Liver (tissue), 9 donors: ENCODE measurements around the gene NTN1. TPM values are rescaled to one million over a fixed set of nuclear protein-coding genes. Genes with fewer than 3 reads are reported as not detected.

Experiments
- DNase-seq: peaks from one replicate; pipeline ENCODE4 v3.0.0-alpha.2; 2017; ENCODE audit warnings: low spot score
- H3K27ac ChIP-seq, 2 donors: one replicate each; pipeline ENCODE4 v1.7.0; 2013; ENCODE audit warnings: inconsistent platforms in 2 of 2, low read length in 2 of 2, control low read depth in 1 of 2, low read depth in 1 of 2, mild to moderate bottlenecking in 1 of 2
- H3K27me3 ChIP-seq, 4 donors: one replicate each; pipeline versions ENCODE4 v1.6.1 to v1.7.0; 2013; ENCODE audit warnings: low read length in 3 of 4, inconsistent platforms in 1 of 4, mild to moderate bottlenecking in 1 of 4, moderate library complexity in 1 of 4; ENCODE audit not compliant: control insufficient read depth in 4 of 4, insufficient read depth in 4 of 4
- H3K36me3 ChIP-seq, 4 donors: one replicate each; pipeline versions ENCODE4 v1.6.1 to v1.7.0; 2013; ENCODE audit warnings: low read length in 3 of 4, mild to moderate bottlenecking in 3 of 4, low read depth in 1 of 4, moderate library complexity in 1 of 4; ENCODE audit not compliant: control insufficient read depth in 4 of 4, insufficient read depth in 3 of 4
- H3K4me1 ChIP-seq, 4 donors: one replicate each; pipeline versions ENCODE4 v1.6.1 to v1.7.0; 2013; ENCODE audit warnings: low read length in 3 of 4, mild to moderate bottlenecking in 3 of 4, moderate library complexity in 1 of 4; ENCODE audit not compliant: control insufficient read depth in 4 of 4, insufficient read depth in 4 of 4
- H3K4me3 ChIP-seq, 3 donors: one replicate each; pipeline versions ENCODE4 v1.6.1 to v1.7.0; 2013; ENCODE audit warnings: low read length in 3 of 3, control low read depth in 1 of 3, low read depth in 1 of 3, mild to moderate bottlenecking in 1 of 3
- H3K9ac ChIP-seq, 2 donors: one replicate each; pipeline ENCODE4 v1.7.0; 2013; ENCODE audit warnings: low read length in 2 of 2, mild to moderate bottlenecking in 2 of 2, moderate library complexity in 2 of 2, control low read depth in 1 of 2, low read depth in 1 of 2
- H3K9me3 ChIP-seq, 4 donors: one replicate each; pipeline versions ENCODE4 v1.6.1 to v1.7.0; 2013; ENCODE audit warnings: low read length in 3 of 4; ENCODE audit not compliant: control insufficient read depth in 4 of 4
- EGR1 ChIP-seq, 2 donors: IDR thresholded peaks; 2 replicates each; pipeline ENCODE4 v1.6.1; 2016 to 2018; ENCODE audit warnings: antibody characterized with exemption in 2 of 2, low read depth in 2 of 2
- FOXA1 ChIP-seq: IDR thresholded peaks from 2 replicates; pipeline ENCODE4 v1.6.1; 2016; ENCODE audit warnings: antibody characterized with exemption
- FOXA2 ChIP-seq: IDR thresholded peaks from 2 replicates; pipeline ENCODE4 v1.6.1; 2016; ENCODE audit warnings: antibody characterized with exemption
- GABPA ChIP-seq, 2 donors: IDR thresholded peaks in 1 of 2; conservative IDR thresholded peaks in 1 of 2; 2 replicates each; pipeline ENCODE4 v1.6.1; 2016; ENCODE audit warnings: antibody characterized with exemption in 2 of 2, mild to moderate bottlenecking in 1 of 2, moderate library complexity in 1 of 2
- HNF4A ChIP-seq, 2 donors: conservative IDR thresholded peaks; 2 replicates each; pipeline ENCODE4 v1.6.1; 2016; ENCODE audit warnings: antibody characterized with exemption in 2 of 2, mild to moderate bottlenecking in 2 of 2
- HNF4G ChIP-seq: IDR thresholded peaks from 2 replicates; pipeline ENCODE4 v1.6.1; 2016; ENCODE audit warnings: antibody characterized with exemption
- JUND ChIP-seq, 2 donors: IDR thresholded peaks; 2 replicates each; pipeline ENCODE4 v1.6.1; 2016; ENCODE audit warnings: antibody characterized with exemption in 2 of 2
- MAX ChIP-seq: IDR thresholded peaks from 2 replicates; pipeline ENCODE4 v1.6.1; 2016; ENCODE audit warnings: antibody characterized with exemption
- NR2F2 ChIP-seq: IDR thresholded peaks from 2 replicates; pipeline ENCODE4 v1.6.1; 2016; ENCODE audit warnings: antibody characterized with exemption
- REST ChIP-seq: IDR thresholded peaks from 2 replicates; pipeline ENCODE4 v1.6.1; 2016; ENCODE audit warnings: antibody characterized with exemption, mild to moderate bottlenecking
- RXRA ChIP-seq, 2 donors: IDR thresholded peaks; 2 replicates each; pipeline ENCODE4 v1.6.1; 2017 to 2018; ENCODE audit warnings: antibody characterized with exemption in 2 of 2, mild to moderate bottlenecking in 1 of 2
- YY1 ChIP-seq: IDR thresholded peaks from 2 replicates; pipeline ENCODE4 v1.6.1; 2016; ENCODE audit warnings: antibody characterized with exemption, mild to moderate bottlenecking
- WGBS: extraction: QIAGEN DNeasy Blood & Tissue Kit; methylation state at CpG from one replicate; pipeline ENCODE4 v1.1.7; 2013; 5-methylcytosine and 5-hydroxymethylcytosine counted together
- polyA plus RNA-seq, 2 donors: library from polyadenylated mRNA; stranded (reverse) in 1 of 2; unstranded in 1 of 2; fragments of 200-250 nt in 1 of 2; fragments of >200 nt in 1 of 2; fragmentation: Nextera tagmentation in 1 of 2; extraction: Ambion mirVana in 1 of 2; gene quantifications; one replicate each; pipeline versions ENCODE4 v1.2.1 to v1.2.3, GENCODE V29; 2013 to 2015
- total RNA-seq, 2 donors: library from RNA; depleted of rRNA; stranded (reverse); fragments of >200 nt; gene quantifications; one replicate each; pipeline ENCODE4 v1.2.3, GENCODE V29; 2014
- TF ChIP-seq, protein P1 (sequence below): fragments of 150-350 bp; IDR thresholded peaks from 2 replicates; pipeline ENCODE4 v1.5.1; 2017; ENCODE audit warnings: improper control_type of control experiment, low read depth, low read length; ENCODE audit not compliant: missing input control
- TF ChIP-seq, protein P2 (sequence below): IDR thresholded peaks from 2 replicates; pipeline ENCODE4 v1.6.1; 2016; ENCODE audit warnings: antibody characterized with exemption
- donor health status: healthy.
- donor health status: healthy.
- donor health status: healthy.
- donor health status: healthy.
- donor health status: healthy.

The NTN1 gene
- total and polyA plus RNA-seq, 4 donors, result 0.14 to 8.7 (median 4.3) TPM

- Histone ChIP-seq H3K36me3 (peaks cover 0 to 4% (median 0%) of the 10 kb centered on the region in 4 donors), H3K27me3 (no peaks in the 10 kb centered on the region), H3K4me3 (no peak overlapping the region), H3K9ac (no peak overlapping the region), H3K27ac (no peak overlapping the region), H3K9me3 (no peaks in the 10 kb centered on the region), H3K4me1 (no peaks in the 10 kb centered on the region)
- TF ChIP-seq FOXA1 (no peak), REST (no peak), NR2F2 (no peak), GABPA (IDR thresholded peaks at IDR 0.05 in 1 of 2, conservative IDR thresholded peaks at IDR 0.05 in 1 of 2) (no peak), EGR1 (IDR thresholded peaks at IDR 0.05; ENCODE audit: low read depth in 2 of 2) (no peak)
- TF ChIP-seq, protein P1, sequence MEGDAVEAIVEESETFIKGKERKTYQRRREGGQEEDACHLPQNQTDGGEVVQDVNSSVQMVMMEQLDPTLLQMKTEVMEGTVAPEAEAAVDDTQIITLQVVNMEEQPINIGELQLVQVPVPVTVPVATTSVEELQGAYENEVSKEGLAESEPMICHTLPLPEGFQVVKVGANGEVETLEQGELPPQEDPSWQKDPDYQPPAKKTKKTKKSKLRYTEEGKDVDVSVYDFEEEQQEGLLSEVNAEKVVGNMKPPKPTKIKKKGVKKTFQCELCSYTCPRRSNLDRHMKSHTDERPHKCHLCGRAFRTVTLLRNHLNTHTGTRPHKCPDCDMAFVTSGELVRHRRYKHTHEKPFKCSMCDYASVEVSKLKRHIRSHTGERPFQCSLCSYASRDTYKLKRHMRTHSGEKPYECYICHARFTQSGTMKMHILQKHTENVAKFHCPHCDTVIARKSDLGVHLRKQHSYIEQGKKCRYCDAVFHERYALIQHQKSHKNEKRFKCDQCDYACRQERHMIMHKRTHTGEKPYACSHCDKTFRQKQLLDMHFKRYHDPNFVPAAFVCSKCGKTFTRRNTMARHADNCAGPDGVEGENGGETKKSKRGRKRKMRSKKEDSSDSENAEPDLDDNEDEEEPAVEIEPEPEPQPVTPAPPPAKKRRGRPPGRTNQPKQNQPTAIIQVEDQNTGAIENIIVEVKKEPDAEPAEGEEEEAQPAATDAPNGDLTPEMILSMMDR, result no peak
- TF ChIP-seq, protein P2, sequence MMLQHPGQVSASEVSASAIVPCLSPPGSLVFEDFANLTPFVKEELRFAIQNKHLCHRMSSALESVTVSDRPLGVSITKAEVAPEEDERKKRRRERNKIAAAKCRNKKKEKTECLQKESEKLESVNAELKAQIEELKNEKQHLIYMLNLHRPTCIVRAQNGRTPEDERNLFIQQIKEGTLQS, result no peak
- DNase-seq, result no peak
- 76% methylated on average over 10 of the region's 10 CpGs for WGBS
Measured at GRCh38 chr17:9195961-9196670, 174.8 kb downstream of the NTN1 start.

- DNase-seq, result no peak
- H3K36me3 ChIP-seq, result peaks cover 0 to 4% (median 0%) of the 10 kb centered on the region in 4 donors
- no peak overlapping the region for H3K27ac ChIP-seq
- H3K4me1 ChIP-seq, result no peaks in the 10 kb centered on the region
- H3K27me3 ChIP-seq, result no peaks in the 10 kb centered on the region
- TF ChIP-seq FOXA1, result no peak
- TF ChIP-seq GABPA (IDR thresholded peaks at IDR 0.05 in 1 of 2, conservative IDR thresholded peaks at IDR 0.05 in 1 of 2), result no peak
- no peak for TF ChIP-seq RXRA (IDR thresholded peaks at IDR 0.05)
- no peak for TF ChIP-seq FOXA2
- no peak for TF ChIP-seq HNF4G
- no peak for TF ChIP-seq HNF4A (conservative IDR thresholded peaks at IDR 0.05)
- TF ChIP-seq, protein P2, result no peak
- no peak for TF ChIP-seq MAX
- no peak for TF ChIP-seq JUND (IDR thresholded peaks at IDR 0.05)
- TF ChIP-seq YY1, result no peak
- 94% methylated on average over 16 of the region's 16 CpGs for WGBS
- H3K9ac ChIP-seq, result no peak overlapping the region
- H3K4me3 ChIP-seq, result no peak overlapping the region
- no peaks in the 10 kb centered on the region for H3K9me3 ChIP-seq
Measured at GRCh38 chr17:9199571-9200551, 178.6 kb downstream of the NTN1 start.
